T-helper 1 cell treated with Interleukin-12 subunit alpha and Interleukin-12 subunit beta and Interleukin-4 antibody, amounts not matched to agents 30 ng/mL and 1 ng/mL, for 36 hours (primary cell): ENCODE measurements around the gene AP2A2. TPM values are rescaled to one million over a fixed set of nuclear protein-coding genes. Genes with fewer than 3 reads are reported as not detected.
"Not testable (repeated sequence)": the region's sequence is repeated elsewhere in the genome, so short reads cannot be mapped to it uniquely, and the experiment has no call there.

Experiments
- intact Hi-C: fragments of 100-400 bp; cut with micrococcal nuclease; formaldehyde crosslinking; loops from one replicate; pipeline ENCODE4 v1.15.1; 2024
- total RNA-seq: library from RNA; stranded (reverse); gene quantifications from 2 replicates; pipeline ENCODE4 v1.2.3, GENCODE V29; 2022

Gene AP2A2
- total RNA-seq, 1 donor from 2014 or later = 69.7 TPM

- intact Hi-C loops = no loop called here
These were observed 27.0 kb downstream of the AP2A2 start for GRCh38 chr11:952406-953385.

- intact Hi-C loops = no loop called here
These were observed 27.8 kb downstream of the AP2A2 start for GRCh38 chr11:953512-953911.

DNA sequence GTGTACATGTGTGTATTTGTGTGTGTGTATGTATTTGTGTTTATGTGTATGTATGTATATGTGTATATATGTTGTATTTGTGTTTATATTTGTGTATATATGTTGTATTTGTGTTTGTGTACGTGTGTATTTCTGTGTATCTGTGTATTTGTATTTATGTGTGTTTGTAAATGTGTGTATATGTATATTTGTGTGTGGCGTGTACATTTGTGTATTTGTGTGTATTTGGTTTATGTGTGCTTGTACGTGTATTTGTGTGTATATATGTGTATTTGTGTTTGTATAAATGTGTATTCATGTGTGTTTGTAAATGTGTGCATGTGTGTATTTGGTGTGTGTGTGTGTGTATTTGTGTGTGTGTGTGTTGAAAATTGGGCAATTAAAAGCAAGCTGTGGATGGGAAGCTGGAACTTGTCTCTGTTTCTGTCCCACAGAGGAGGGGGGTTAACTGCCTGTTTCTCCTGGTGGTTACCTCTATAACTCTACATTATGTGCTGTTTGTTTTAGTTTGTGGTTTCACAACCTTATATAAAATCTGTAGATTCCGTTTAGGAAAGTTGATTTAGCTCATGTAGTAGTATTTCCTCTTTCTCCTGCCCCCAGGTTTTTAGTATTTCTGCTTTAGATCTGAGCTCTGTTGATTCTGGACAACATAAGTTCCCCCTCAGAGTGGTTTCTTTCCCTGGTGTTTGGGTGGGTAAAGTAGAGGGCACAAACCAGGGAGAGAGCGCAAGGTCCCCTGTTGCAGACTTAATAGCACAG lies 28.9 kb downstream of the AP2A2 start:
- intact Hi-C loops = no loop called here

- intact Hi-C loops = no loop called here
These were observed 29.7 kb downstream of the AP2A2 start for GRCh38 chr11:955154-956063.

GRCh38 chr11:957212-957920 lies 31.7 kb downstream of the AP2A2 start:
- intact Hi-C loops = no loop called here

DNA sequence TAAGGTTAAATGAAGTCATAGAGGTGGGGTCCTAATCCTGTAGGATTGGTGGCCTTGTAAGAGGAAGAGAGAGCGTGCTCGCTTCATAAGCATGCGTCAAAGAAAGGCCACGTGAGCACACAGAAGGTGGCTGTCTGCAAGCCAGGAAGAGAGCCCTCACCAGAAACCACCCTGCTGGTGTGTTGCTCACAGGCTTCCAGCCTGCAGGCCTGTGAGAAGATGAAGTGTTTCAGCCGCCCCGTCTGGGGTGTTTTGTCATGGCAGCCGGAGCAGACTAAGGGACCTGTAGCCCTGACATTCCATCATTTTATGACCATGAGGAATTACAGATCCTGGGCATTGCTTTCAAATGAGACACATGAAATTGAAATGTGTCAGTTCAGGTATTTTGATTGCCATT lies 32.4 kb downstream of the AP2A2 start:
- intact Hi-C loops = no loop called here

- intact Hi-C loops = no loop called here
These were observed 33.4 kb downstream of the AP2A2 start for GRCh38 chr11:959027-959426.

- intact Hi-C loops = loop anchor here (1.0 kb wide), 1 partner anchor 19 kb away; no protein-coding TSS in a partner anchor
These were observed 33.9 kb downstream of the AP2A2 start for GRCh38 chr11:959608-960007.

GRCh38 chr11:961310-961920 lies 35.7 kb downstream of the AP2A2 start:
- intact Hi-C loops = not testable (repeated sequence)

DNA sequence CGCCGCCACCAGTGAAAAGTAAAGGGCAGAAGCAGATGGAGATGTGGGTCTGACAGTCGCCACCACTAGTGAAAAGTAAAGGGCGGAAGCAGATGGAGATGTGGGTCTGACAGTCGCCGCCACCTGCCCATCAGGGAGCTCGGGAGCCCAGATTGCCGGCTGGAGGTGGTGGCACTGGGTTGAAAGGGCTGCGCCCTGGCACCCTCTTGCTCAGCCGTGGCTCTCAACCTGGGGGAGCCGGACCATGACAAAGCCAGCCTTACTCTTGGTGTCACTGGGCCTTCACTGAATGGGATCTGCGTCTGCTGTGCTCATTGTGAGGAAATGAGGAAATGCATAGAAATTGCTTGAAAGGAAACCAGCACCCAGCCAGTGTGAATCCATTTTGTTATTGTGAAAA lies 36.3 kb downstream of the AP2A2 start:
- intact Hi-C loops = no loop called here

DNA sequence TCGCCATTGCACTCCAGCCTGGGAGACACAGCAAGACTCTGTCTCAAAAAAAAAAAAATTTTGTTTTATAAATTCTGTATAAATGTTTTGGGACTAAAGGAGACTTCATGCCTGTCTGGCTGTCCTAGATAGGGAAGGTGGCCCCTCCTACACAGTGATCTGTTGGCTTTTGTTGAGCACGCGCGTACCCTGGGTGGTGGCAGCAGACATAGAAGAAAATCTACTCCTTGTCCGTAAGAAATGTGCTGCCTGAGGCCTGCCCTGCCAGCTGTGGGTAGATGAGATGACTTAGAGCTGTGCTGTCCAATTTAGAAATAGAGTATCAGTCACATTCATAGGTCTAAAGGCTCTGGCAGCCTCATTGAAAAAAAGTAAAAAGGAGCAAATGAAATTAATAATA lies 37.0 kb downstream of the AP2A2 start:
- intact Hi-C loops = no loop called here

DNA sequence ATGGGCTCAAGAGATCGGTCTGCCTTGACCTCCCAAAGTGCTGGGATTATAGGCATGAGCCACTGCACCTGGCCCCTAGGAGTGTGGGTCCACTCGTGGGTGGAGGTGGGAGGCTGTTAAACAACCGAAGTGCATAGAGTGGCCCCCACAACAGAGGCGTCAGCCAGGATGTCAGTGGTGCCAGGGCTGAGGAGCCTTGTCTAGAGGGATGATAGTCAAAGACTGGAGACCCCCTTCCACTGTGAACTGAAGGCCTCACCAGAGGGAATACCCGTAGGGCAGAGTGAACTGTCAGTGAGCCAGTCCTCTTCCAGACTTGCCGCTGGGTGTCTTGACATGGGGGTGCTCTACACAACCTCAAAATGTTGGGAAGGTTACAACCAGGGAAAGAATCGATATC lies 38.2 kb downstream of the AP2A2 start:
- intact Hi-C loops = loop anchor here (2.0 kb wide), 1 partner anchor 63 kb away; no protein-coding TSS in a partner anchor

DNA sequence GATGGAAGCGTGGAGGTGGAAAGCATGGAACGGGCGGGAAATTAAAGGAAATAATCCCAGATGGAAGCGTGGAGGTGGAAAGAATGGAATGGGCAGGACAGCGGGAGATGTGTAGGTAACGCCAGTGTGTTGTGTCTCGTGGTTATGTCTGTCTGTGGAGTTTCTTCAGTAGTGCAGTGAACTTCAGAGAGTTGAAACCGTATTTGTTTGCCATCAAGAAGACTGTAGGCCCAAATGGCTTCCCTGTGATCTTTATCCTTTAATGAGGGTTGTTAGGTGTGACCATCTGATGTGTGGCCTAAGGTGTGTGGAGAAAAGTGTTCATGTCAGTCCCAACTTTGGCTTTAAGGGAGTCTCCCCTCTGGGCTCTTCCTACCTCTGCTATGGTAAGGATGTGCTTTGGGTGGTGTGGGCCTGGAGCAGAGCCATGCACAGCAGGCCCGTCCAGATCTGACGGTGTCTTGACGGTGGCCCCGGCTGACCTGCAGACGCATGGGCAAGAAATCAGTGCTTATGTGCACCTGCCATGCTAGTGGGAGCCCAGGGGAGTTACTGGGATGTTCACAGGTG lies 39.6 kb downstream of the AP2A2 start:
- intact Hi-C loops = loop anchor here (2.0 kb wide), 1 partner anchor 62 kb away; no protein-coding TSS in a partner anchor

- intact Hi-C loops = no loop called here
These were observed 42.5 kb downstream of the AP2A2 start for GRCh38 chr11:967995-968751.

- intact Hi-C loops = no loop called here
These were observed 43.2 kb downstream of the AP2A2 start for GRCh38 chr11:968822-969221.

DNA sequence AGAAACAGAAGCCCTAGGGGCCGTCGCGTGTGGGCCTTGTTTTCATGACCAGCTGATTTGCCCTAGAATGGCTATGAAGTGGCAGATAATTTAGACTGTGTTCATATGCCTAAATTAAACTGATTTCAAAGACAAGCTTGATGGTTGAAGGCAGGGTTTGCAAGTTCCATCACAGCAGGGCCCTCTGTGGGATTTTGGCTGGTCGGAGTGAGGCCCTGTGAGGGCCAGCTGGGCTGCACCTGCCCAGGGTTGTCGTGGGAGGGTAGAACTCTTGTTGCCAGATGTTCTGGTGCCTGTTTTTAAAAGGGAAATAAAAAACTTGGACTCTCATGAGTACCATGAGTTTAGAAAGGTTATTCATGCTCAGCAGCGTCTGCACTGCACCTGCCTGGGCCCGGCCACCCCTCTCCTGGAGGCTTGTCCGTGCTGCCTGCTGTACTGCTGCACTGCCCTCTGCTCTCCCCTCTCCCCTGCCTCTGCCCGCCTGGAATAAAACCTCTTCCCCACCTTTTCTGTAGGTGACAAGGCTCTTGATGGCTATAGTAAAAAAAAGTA lies 44.1 kb downstream of the AP2A2 start:
- intact Hi-C loops = no loop called here

DNA sequence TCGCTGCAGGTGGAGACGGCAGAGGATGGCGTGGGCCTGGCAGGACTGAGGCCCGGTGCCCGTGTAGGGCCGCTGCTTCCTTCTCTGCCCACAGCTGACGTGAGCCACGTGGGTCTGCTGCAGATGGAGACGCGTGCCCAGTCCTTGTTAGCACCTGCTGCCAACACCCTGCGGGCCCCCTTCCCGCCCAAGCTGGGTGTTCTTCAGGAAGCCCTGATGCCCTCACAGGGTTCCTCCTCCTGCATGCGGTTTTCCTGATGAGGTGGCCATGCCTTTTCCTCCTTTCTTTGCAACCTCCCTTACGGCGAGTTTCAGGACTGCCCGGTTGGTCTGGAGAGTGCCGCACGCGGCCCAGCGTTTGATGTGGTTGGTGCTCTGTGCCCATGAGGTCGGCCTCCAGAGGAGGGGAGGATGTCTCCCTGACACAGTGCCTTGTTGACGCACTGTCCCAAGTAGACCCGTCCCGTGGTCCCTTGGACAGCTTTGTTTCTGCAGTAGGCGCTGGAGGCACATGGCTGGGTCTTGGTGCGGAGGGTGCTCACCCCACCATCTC lies 44.7 kb downstream of the AP2A2 start:
- intact Hi-C loops = no loop called here

DNA sequence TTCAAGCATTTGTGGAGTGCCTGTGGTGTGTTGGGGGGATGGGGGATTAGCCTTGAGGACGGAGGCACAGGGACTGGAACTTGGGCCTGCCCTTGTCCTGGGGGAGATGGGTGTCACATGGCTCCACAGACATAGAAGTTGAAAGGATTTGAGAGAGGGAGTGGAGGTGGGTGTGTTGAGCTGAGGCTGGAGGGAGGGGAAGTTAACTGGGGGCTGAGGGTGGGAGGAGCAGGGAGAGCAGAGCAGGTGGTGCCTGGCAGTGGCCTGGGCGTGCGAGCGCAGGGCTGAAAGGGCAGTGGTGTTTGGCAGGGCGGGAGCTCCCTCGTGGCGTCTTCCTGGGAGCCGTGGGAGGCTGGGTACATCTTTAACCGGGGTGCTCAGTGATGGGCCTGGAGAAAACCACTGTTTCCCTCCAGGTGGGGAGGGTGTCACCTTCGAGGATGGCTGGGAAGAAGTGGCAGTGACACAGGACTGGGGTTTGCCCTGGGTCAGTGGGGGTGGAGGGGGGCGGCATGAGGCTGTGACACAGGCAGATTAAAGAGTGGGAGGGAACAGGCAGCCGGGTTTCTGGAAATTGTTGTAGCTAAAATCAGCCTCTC lies 45.5 kb downstream of the AP2A2 start:
- intact Hi-C loops = no loop called here
